ENCODE measurements around the gene CASP12.

CASP12 gene

DNA sequence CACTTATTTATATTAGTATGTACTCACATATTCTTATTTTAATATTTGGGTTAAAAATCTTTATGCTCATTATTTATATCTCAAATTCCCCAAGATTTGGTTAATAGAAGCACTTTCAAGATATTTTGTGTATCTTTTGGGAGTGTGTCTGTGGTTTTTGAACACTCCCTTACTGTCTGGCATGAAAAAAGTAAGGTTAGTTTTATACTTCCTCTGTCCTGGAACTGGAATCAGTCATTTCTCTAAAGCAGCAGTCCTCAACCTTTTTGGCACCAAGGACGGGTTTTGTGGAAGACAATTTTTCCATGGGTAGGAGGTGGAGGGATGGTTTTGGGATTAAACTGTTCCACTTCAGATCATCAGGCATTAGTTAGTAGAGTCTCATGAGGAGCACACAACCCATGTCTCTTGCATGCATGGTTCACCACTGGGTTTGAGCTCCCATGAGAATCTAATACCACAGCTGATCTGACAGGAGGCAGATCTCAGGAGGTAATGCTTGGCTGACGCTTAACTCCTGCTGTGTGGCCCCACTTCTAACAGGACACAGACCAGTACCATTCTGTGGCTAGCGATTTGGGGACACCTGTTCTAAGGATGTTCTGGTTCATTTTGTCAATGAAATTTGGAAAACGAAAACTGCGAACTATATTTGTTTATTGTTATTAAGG, 60.2 kb downstream of the CASP12 start:
- in situ Hi-C loops (cut with MboI; ENCODE audit: low sequenced_read_pairs) = no loop called here
- H3K36me3 ChIP-seq (replicated peaks) = no peaks in the 10 kb centered on the region

DNA sequence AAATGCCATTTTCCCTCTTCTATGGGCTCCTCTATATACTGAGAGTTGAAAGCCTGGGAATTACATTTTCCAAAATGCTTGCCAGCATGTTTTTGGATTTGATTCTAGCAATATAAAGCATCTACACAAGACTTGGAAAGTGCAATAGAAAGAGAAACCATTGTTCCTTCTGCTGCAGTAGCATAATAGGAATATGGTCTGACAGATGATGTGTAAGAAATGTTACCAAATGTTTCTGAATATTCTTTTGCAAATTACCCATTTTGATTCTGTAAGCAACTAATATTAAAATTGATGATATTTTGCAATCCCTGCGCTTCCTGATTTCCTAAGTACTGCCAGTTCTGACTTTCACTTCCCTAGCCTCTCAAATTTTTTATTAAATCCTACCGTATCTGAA, 61.6 kb downstream of the CASP12 start:
- Histone ChIP-seq H3K9me3 (no peaks in the 10 kb centered on the region), H3K36me3 (replicated peaks) (no peaks in the 10 kb centered on the region), H3K27me3 (ENCODE audit: low read depth) (no peaks in the 10 kb centered on the region), H3K4me3 (no peak overlapping the region), H3K4me1 (no peaks in the 10 kb centered on the region)
- in situ Hi-C loops (cut with MboI; ENCODE audit: low sequenced_read_pairs) = no loop called here
- DNase-seq (ENCODE audit: low spot score in 2 of 2) = no peak

More for the DNA sequence above, 60.2 kb downstream of the CASP12 start:
- H3K9me3 ChIP-seq = no peaks in the 10 kb centered on the region
- H3K4me1 ChIP-seq = no peaks in the 10 kb centered on the region
- no peak for DNase-seq (ENCODE audit: low spot score in 2 of 2)
- H3K4me3 ChIP-seq = no peak overlapping the region
- no peaks in the 10 kb centered on the region for H3K27me3 ChIP-seq (ENCODE audit: low read depth)
